ENCODE data around the gene CCP110. TPM values are rescaled to one million over a fixed set of nuclear protein-coding genes. Genes with fewer than 3 reads are reported as not detected.

Gene CCP110
- total RNA-seq, 4 donors from 2014 or later = 10.7 to 18.8 (median 14.5) TPM

DNA sequence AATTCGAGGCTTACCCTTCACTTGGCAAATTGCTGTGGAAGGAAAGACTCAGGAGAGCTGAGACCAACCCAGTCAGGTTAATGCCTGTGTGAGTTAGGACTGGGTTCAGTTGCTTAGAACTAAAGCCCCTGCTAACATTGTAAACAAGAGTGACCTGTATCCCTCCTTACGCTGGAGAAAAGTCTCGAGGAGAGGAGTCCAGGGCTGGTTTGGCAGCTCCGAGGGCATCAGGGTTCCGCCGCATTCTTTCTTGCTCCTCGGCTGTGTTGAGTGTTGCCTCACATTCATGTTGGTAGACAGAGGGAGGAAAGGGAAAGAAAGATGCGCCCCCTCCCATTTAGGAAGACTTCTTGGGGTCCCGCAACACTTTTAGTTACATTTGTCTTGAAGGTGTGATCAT, 50.3 kb downstream of the CCP110 start:
- TF ChIP-seq, protein P1, sequence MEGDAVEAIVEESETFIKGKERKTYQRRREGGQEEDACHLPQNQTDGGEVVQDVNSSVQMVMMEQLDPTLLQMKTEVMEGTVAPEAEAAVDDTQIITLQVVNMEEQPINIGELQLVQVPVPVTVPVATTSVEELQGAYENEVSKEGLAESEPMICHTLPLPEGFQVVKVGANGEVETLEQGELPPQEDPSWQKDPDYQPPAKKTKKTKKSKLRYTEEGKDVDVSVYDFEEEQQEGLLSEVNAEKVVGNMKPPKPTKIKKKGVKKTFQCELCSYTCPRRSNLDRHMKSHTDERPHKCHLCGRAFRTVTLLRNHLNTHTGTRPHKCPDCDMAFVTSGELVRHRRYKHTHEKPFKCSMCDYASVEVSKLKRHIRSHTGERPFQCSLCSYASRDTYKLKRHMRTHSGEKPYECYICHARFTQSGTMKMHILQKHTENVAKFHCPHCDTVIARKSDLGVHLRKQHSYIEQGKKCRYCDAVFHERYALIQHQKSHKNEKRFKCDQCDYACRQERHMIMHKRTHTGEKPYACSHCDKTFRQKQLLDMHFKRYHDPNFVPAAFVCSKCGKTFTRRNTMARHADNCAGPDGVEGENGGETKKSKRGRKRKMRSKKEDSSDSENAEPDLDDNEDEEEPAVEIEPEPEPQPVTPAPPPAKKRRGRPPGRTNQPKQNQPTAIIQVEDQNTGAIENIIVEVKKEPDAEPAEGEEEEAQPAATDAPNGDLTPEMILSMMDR (IDR thresholded peaks at IDR 0.05; ENCODE audit: low read depth) = no peak

DNA sequence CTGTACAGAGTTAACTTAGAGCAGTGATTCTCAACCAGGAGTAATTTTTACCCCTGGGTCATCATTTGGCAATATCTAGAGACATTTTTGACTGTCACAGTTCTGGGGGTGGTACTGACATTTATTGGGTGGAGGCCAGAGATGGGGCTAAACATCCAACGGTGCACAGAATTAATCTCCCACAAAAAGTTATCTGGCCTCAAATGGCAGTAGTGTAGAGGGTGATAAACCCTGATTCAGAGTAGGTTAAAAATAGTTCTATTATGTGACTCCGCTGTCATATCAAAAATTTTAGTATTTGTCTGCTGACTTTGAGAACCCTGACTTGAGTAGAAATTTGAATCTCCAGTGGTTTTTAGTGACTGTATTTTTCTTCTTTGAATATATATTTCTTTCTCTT, 50.9 kb downstream of the CCP110 start:
- TF ChIP-seq, protein P1 (IDR thresholded peaks at IDR 0.05; ENCODE audit: low read depth) = no peak

DNA sequence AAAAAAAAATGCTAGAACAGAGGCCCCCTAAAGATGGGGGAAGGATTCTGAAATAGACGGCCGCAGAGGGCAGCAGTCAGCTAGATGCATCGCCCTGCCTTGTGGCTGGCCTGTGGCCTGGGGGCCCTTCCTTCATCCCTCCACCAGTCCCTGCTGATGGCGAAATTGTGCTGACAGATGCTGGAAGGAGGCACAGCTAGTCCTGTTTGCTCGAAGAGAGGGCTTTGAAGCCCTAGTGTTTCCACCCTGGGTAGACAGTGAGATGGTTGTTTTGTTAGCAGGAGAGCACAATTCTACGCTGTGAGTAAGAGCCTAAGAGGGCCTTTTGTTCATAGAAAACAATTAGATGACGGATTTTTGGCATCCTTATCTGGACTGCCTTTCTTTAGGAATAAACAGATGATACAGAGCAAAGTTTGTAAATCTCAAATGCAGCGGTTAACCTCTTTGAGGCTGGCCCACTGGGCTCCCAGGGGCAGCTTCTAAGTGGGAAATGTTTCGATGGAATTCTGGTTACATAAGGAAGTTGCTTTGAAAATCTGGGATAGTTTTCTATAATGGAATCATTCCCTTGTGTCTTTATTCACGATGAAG, 54.7 kb downstream of the CCP110 start:
- TF ChIP-seq, protein P1 (IDR thresholded peaks at IDR 0.05; ENCODE audit: low read depth) = no peak

DNA sequence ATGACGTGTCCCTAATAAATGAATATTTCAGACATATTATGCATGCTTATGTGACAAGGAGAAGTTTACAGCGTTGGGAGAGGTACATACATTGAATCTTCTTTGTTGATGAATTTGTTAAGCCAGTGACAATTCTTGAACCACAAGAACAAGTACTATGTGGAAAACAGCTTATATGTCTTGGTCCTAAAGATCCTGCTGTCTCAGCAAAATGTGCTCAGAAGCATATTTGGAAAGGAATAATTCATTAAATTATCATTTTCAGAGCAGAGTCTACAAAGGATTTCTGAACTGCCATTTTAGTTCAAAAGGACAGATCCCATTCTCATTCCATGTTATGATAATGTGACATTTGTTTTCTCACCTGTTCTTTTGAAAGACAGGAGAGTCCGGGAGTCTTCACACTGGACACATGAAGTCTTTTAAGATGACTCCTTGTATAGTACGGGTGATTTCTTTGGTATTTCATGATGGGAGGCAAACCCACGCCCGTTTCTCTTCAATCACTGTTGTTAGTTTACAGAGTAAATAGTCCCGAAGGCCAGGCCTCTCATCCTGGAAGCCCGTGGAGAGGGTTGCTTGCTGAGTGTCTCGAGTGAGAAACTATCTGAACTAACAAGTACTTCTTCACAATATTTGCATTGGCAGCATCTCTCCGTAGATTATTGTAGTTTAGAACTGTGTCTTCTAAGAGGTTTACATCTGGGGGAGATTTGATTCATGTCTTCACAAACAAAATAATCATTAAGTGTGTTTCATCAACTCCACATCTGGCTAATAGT, 58.5 kb downstream of the CCP110 start:
- TF ChIP-seq, protein P1 (IDR thresholded peaks at IDR 0.05; ENCODE audit: low read depth) = no peak

DNA sequence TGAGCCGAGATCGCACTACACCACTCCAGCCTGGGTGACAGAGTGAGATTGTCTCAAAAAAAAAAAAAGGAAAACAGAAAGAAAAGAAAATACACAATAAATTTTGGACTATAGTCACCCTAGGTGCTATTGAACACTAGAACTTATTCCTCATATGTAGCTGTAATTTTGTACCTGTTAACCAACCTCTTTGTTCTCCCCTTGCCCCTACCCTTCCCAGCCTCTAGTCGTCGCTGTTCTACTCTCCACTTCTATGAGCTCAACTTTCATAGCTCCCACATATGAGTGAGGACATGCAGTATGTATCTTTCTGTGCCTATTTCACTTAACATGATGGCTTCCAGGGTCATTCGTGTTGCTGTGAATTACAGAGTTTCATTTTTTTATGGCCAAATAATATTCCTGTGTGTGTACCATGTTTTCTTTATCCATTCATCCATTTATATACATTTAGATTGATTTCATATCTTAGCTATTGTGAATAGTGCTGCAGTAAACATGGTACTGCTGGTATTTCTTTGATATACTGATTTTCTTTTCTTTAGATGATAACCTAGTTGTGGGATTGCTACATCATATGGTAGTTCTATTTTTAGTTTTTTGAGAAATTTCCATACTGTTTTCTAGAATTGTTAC, 60.0 kb downstream of the CCP110 start:
- TF ChIP-seq, protein P1 (IDR thresholded peaks at IDR 0.05; ENCODE audit: low read depth) = no peak

DNA sequence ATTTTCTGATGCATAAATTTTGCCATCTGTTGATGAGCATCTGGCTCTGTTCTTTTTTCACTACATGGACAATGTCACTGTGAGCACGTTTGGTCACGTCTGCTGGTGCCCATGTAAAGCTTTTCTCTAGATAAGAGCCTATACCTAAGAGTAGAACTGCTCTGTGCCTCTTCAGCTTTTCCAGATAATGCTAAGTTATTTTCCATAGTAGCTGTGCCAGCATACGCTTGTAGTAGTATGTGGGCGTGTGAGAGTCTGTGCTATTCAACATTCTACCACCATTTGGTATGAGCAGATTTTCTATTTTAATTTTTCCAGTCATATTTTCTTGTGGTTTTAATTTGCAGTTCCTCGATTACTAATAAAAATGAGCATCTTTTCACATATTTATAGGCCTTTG, 64.9 kb downstream of the CCP110 start:
- TF ChIP-seq, protein P1 (IDR thresholded peaks at IDR 0.05; ENCODE audit: low read depth) = no peak

DNA sequence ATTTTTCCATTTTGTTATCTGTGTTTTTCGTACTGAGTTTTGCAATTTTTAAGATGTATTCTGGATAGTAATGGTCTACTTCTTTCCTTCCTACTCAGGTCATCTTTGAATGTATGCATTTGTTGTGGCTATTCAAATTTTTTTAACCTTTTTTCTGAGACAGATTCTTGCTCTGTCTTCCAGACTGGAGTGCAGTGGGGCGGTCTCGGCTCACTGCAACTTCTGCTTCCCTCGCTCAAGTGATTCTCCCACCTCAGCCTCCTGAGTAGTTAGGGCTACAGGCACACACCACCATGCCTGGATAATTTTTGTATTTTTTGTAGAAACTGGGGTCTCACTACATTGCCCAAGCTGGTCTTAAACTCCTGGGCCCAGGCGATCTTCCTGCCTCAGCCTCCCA, 65.4 kb downstream of the CCP110 start:
- TF ChIP-seq, protein P1 (IDR thresholded peaks at IDR 0.05; ENCODE audit: low read depth) = no peak

All from subcutaneous adipose tissue (tissue), 4 donors.